ENCODE data around the gene WIF1.

The WIF1 gene

DNA sequence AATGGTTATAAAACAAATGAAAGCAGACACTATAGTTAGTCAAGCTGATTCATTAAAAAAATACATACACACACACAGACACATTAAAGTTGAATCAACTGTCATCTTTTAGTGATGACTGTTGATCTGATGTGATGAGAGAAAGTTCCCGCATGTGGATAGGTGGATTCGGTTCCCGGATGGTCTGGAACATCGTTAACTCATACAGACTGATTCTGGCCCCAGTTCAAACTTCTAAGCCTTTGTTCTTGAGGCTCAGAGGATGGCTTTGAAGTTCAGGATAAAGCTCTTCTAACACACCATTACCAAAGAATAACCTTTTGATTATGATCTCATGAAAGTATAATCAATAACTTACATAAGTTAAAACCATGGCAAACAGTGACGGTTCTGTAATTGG is 27.5 kb downstream of the WIF1 start:
- no peaks in the 10 kb centered on the region for H3K4me1 Mint-ChIP-seq (ENCODE audit: low read depth)
- no peaks in the 10 kb centered on the region for H3K36me3 Mint-ChIP-seq (ENCODE audit: low read depth)
- H3K4me3 Mint-ChIP-seq = no peak overlapping the region
- no peaks in the 10 kb centered on the region for H3K9me3 Mint-ChIP-seq
- no peak overlapping the region for H3K27ac Mint-ChIP-seq
- H3K27me3 Mint-ChIP-seq (ENCODE audit: low read depth) = peaks cover 14% of the 10 kb centered on the region

DNA sequence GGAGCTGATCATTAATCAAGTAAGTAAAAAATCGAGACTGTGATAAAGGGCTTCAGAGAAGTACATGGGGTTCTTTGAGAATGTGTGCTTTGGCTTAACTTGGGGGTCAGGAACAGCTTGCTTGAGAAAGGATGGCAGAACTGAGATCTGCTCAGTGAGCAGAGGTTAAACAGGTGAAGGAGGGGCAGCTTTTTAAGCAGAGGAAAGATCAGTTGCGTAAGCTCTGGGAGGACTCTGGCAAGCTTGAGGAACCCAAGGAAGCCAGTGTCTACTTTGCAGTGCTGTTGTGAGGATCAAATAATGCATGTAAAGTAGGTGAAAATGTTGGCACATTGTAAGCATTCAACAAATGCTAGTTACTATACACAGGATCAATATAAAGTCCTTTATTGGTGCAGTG is 30.6 kb downstream of the WIF1 start:
- H3K4me3 Mint-ChIP-seq = no peak overlapping the region
- H3K27ac Mint-ChIP-seq = no peak overlapping the region
- H3K4me1 Mint-ChIP-seq (ENCODE audit: low read depth) = no peaks in the 10 kb centered on the region
- no peaks in the 10 kb centered on the region for H3K9me3 Mint-ChIP-seq
- peaks cover 8% of the 10 kb centered on the region for H3K27me3 Mint-ChIP-seq (ENCODE audit: low read depth)
- H3K36me3 Mint-ChIP-seq (ENCODE audit: low read depth) = no peaks in the 10 kb centered on the region

DNA sequence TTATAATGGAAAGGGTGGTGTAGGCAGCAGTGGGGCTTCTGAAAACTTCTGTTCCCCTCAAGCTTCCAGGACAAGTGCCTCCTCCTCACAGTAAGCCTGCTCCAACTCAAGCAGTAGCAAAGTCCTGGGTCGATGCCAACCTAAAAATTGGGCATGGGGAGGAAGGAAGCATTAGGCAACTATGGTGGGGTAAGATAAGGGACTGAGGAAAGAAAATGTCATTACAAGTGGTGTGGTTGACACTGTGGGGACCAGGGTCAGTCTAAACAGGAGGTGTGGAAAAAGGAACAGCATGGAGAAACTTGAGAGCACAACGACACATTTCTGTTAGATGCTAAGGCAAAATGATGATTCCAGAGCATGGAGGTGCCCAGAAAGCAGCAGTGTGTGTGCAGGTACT is 34.9 kb downstream of the WIF1 start:
- H3K4me1 Mint-ChIP-seq (ENCODE audit: low read depth) = no peaks in the 10 kb centered on the region
- no peak overlapping the region for H3K4me3 Mint-ChIP-seq
- peaks cover 41% of the 10 kb centered on the region for H3K27me3 Mint-ChIP-seq (ENCODE audit: low read depth)
- H3K27ac Mint-ChIP-seq = no peak overlapping the region
- H3K9me3 Mint-ChIP-seq = no peaks in the 10 kb centered on the region
- H3K36me3 Mint-ChIP-seq (ENCODE audit: low read depth) = no peaks in the 10 kb centered on the region

DNA sequence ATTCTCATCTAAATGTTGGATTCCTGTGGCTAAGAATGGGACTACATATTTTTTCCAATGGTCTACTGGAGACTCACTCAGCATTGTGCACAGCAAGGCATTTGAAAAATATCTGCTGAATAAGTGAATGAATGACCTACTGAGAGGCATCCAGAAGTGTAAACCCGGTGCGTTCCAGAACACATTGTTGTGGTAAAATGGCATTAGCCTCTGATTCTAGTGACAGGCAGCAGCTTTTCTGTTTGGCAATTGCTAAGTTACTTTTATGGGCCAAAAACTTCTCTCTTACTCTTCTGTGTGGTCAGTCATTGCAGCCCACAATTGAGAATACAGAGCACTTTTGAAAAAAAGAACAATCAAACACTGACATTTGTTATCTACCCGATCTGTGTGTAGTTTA is 36.5 kb downstream of the WIF1 start:
- Mint-ChIP-seq H3K27me3 (ENCODE audit: low read depth) (peaks cover 43% of the 10 kb centered on the region), H3K4me3 (no peak overlapping the region)

DNA sequence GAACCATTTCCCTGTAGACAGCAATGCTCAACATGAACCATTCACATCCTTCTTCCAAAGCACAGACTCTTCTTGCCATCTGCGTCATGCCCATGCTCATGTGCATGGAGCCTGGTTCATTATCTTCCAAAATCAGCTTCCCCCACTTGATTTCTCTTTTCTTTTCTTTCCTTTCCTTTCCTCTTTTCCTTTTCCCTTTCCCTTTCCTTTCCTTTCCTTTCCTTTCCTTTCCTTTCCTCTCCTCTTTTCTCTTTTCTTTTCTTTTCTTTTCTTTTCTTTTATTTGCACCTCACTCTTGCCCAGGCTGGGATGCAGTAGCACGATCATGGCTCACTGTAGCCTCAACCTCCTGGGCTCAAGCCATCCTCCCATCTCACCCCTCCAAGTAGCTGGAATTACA is 37.5 kb downstream of the WIF1 start:
- Mint-ChIP-seq H3K4me1 (ENCODE audit: low read depth) (no peaks in the 10 kb centered on the region), H3K9me3 (no peaks in the 10 kb centered on the region), H3K27me3 (ENCODE audit: low read depth) (peaks cover 43% of the 10 kb centered on the region), H3K27ac (no peak overlapping the region), H3K4me3 (no peak overlapping the region), H3K36me3 (ENCODE audit: low read depth) (no peaks in the 10 kb centered on the region)

More for the DNA sequence above, 36.5 kb downstream of the WIF1 start:
- H3K9me3 Mint-ChIP-seq = no peaks in the 10 kb centered on the region
- H3K27ac Mint-ChIP-seq = no peak overlapping the region
- no peaks in the 10 kb centered on the region for H3K36me3 Mint-ChIP-seq (ENCODE audit: low read depth)
- H3K4me1 Mint-ChIP-seq (ENCODE audit: low read depth) = no peaks in the 10 kb centered on the region

DNA sequence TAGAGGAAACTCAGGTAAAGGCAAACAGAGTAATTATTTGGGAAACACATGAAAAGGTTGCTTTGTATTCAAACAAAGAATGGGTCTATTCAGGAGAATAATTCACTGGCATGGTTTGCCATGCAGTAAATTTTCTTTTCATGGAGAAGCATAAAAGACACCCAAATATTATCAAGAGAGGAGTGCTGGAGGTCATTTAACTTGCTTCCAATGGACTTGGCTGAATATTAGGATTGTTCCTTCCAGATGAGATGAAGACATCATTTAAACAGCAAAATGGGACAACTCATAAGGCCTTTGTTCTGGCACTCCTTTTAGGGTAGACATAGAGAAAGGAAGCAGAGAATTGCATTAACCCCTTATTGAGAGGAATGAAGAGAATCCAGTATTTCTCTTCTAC is 38.7 kb downstream of the WIF1 start:
- Mint-ChIP-seq H3K4me3 (no peak overlapping the region), H3K27me3 (ENCODE audit: low read depth) (peaks cover 47% of the 10 kb centered on the region), H3K9me3 (no peaks in the 10 kb centered on the region), H3K4me1 (ENCODE audit: low read depth) (no peaks in the 10 kb centered on the region), H3K36me3 (ENCODE audit: low read depth) (no peaks in the 10 kb centered on the region), H3K27ac (no peak overlapping the region)

DNA sequence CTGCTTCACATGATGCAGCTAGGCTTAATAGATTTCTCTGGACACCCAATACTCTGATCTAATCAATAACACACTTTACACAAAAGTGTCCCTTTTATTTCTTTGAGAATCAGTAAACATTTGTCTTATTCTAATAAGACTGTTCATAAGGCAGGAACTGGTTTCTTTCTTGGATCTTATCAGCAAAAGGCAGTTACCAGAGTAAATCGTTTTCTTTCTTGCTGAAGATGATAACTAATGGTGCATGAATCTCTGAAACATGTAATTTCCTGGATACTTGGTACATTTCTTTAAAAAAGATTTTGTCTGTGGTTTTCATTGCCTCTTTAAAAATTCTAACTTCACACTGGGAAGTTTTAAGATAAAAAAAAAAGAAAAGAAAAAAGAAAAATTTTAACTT is 39.6 kb downstream of the WIF1 start:
- Mint-ChIP-seq H3K27ac (no peak overlapping the region), H3K4me1 (ENCODE audit: low read depth) (no peaks in the 10 kb centered on the region), H3K9me3 (no peaks in the 10 kb centered on the region), H3K4me3 (no peak overlapping the region), H3K36me3 (ENCODE audit: low read depth) (no peaks in the 10 kb centered on the region), H3K27me3 (ENCODE audit: low read depth) (peaks cover 49% of the 10 kb centered on the region)

DNA sequence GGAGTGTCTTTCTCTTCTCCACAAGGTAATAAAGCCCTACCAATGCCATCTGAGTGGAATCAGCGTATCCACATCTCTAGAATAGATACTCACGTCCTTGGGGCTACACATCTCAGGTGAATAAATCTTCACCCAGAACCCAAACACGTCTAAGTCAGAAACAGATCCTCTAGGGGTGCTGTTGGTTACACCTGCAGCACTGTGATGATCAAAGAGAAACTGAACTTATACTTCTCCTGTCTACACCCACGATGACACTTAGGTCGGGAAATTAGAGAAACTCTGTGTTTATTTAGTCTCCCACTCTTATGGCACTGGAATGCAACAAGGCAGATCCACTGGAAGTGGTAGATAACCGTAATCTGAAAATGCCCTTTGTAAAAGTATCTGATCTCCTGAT is 46.2 kb downstream of the WIF1 start:
- no peak overlapping the region for H3K4me3 Mint-ChIP-seq
- H3K27me3 Mint-ChIP-seq (ENCODE audit: low read depth) = peaks cover 12% of the 10 kb centered on the region
- no peaks in the 10 kb centered on the region for H3K9me3 Mint-ChIP-seq
- H3K27ac Mint-ChIP-seq = no peak overlapping the region
- H3K36me3 Mint-ChIP-seq (ENCODE audit: low read depth) = no peaks in the 10 kb centered on the region
- no peaks in the 10 kb centered on the region for H3K4me1 Mint-ChIP-seq (ENCODE audit: low read depth)

DNA sequence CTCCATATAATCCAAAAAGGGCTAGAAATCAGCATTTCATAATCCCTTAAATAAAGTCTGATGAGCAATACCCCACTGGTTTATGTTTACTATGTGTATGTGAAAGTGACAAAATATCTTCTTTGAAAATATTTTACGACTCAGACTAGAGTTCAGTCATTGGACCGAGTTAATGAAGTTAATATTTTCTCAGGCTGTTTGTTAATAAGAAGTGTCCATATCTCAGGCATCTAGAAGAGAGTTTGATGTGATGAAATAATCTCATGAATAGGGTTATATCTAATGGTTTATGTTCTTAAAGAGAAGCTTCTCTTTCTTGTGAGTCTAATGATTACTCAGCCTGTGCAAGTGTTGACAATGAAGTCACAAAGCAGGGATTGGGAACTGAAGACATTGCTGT is 51.8 kb downstream of the WIF1 start:
- no peak overlapping the region for H3K4me3 Mint-ChIP-seq
- H3K27ac Mint-ChIP-seq = no peak overlapping the region
- H3K36me3 Mint-ChIP-seq (ENCODE audit: low read depth) = no peaks in the 10 kb centered on the region
- no peaks in the 10 kb centered on the region for H3K9me3 Mint-ChIP-seq
- peaks cover 24% of the 10 kb centered on the region for H3K27me3 Mint-ChIP-seq (ENCODE audit: low read depth)
- no peaks in the 10 kb centered on the region for H3K4me1 Mint-ChIP-seq (ENCODE audit: low read depth)

DNA sequence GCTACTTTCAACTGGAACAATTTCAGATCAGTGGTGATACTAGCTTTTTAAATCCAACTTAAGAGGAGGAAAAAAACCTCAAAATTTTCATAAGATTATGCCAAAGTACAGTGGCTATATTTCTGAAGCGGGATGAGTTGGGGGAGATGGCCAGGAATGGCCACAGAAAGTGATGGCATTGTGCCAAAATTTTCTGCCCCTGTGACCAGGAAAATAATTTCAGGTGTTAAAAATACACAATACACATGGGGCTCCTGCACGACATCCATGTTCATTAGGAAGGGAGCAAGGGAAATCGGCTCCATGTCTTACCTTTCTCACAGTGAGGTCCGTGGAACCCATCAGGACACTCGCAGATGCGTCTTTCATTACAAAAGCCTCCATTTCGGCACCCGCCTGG is 53.7 kb downstream of the WIF1 start:
- H3K4me3 Mint-ChIP-seq = no peak overlapping the region
- H3K4me1 Mint-ChIP-seq (ENCODE audit: low read depth) = no peaks in the 10 kb centered on the region
- H3K27me3 Mint-ChIP-seq (ENCODE audit: low read depth) = peaks cover 27% of the 10 kb centered on the region
- H3K36me3 Mint-ChIP-seq (ENCODE audit: low read depth) = no peaks in the 10 kb centered on the region
- H3K9me3 Mint-ChIP-seq = no peaks in the 10 kb centered on the region
- no peak overlapping the region for H3K27ac Mint-ChIP-seq

DNA sequence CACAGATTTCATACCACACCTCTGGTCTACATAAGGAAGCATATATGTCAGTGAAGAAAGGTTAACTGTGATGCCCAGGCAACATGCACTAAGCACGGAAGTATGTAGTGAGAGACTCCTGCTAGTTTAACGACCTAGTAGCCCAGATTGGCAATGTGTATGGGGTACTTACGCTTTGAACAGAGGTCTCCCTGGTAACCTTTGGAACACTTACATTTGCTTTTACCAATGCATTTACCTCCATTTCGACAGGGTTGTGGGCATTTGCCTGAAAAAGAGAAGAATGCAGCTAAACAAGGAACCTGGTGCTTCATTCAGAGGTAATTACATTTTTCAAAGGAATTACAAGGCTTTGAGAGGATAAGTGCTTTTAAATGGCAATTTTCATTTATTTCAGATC is 65.2 kb downstream of the WIF1 start:
- Mint-ChIP-seq H3K27ac (no peak overlapping the region), H3K4me1 (ENCODE audit: low read depth) (no peaks in the 10 kb centered on the region), H3K4me3 (no peak overlapping the region), H3K9me3 (no peaks in the 10 kb centered on the region), H3K36me3 (ENCODE audit: low read depth) (no peaks in the 10 kb centered on the region), H3K27me3 (ENCODE audit: low read depth) (peaks cover 13% of the 10 kb centered on the region)

DNA sequence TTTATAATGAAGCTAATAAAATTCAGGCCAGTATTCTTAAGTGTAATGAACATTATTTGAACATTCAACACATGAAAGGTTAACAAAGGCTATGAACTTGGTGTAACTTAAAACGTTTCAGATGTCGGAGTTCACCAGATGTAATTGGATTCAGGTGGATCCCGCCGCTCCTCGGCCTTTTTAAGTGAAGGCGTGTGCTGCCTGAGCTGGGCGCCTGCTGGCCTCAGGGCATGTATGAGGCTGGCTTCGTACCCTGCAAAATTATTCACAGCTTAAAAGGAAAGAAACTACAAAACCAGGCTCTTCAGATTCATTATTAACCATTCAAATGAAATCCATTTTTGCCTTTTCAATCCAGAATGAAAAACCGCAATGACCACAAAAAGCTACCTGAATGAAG is 69.9 kb downstream of the WIF1 start:
- Mint-ChIP-seq H3K27me3 (ENCODE audit: low read depth) (peaks cover 10% of the 10 kb centered on the region), H3K27ac (no peak overlapping the region), H3K36me3 (ENCODE audit: low read depth) (no peaks in the 10 kb centered on the region), H3K4me1 (ENCODE audit: low read depth) (no peaks in the 10 kb centered on the region), H3K9me3 (no peaks in the 10 kb centered on the region), H3K4me3 (no peak overlapping the region)

DNA sequence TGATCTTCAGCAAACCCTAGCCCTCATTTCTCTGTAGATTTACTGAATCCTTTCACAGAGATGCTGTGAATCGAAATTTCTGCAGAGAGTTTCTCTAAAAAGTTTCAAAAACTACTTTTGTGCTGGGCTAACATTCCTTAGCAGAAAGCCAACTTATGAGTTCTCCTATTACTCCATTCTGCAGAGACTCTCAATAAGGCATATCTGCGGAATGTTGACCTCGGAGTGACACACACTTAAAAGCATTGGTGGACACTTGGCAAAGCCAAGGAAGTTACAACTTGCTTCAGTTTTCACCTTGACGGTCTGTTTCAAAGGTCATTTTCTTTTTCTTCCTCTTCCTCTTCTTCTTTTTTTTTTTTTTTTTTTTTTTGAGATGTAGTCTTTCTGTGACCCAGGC is 75.8 kb downstream of the WIF1 start:
- H3K4me1 Mint-ChIP-seq (ENCODE audit: low read depth) = no peaks in the 10 kb centered on the region
- H3K9me3 Mint-ChIP-seq = no peaks in the 10 kb centered on the region
- H3K27me3 Mint-ChIP-seq (ENCODE audit: low read depth) = peaks cover 10% of the 10 kb centered on the region
- no peaks in the 10 kb centered on the region for H3K36me3 Mint-ChIP-seq (ENCODE audit: low read depth)
- no peak overlapping the region for H3K27ac Mint-ChIP-seq
- no peak overlapping the region for H3K4me3 Mint-ChIP-seq

DNA sequence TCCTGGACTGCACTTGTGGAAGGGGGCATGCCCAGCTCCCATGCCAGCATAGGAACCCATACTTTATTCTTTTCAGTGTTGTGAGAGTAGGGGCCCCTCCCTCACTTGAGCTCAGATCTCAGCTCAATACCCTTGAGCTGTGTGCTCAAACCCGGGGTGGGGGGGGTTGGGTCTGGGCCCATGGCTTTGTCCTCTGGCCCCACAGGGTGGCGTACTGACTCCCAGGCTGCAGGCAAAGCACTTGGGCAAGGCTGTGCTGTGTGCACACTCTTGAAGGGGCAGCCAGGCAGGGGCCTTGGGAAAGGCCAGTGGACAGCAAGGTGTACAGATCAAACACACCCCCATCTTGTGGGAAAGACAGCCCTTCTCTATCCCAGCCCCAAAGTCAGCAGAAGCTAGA is 81.8 kb downstream of the WIF1 start:
- no peaks in the 10 kb centered on the region for H3K4me1 Mint-ChIP-seq (ENCODE audit: low read depth)
- no peaks in the 10 kb centered on the region for H3K9me3 Mint-ChIP-seq
- no peak overlapping the region for H3K4me3 Mint-ChIP-seq
- H3K36me3 Mint-ChIP-seq (ENCODE audit: low read depth) = no peaks in the 10 kb centered on the region
- no peaks in the 10 kb centered on the region for H3K27me3 Mint-ChIP-seq (ENCODE audit: low read depth)
- no peak overlapping the region for H3K27ac Mint-ChIP-seq

DNA sequence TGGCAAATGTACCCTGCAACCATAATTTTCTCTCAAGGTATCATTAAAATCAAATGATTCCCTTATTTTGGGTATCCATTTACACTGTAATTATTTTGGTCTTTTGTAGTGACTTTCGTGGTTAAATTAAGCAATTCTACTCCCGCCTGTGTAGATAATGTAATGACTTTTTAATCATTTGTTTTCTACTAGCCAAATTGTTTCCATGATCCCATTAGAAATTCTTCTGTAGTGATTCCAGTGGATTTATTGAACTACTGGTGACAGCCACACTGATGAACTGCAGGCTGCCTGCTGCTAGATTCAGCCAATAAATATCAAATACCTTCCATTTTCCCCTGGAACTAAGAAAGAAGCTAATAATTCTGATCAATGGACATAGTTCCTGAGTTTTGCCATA is 96.0 kb downstream of the WIF1 start:
- Mint-ChIP-seq H3K36me3 (ENCODE audit: low read depth) (no peaks in the 10 kb centered on the region), H3K27me3 (ENCODE audit: low read depth) (peaks cover 5% of the 10 kb centered on the region), H3K9me3 (no peaks in the 10 kb centered on the region), H3K4me3 (no peak overlapping the region), H3K27ac (no peak overlapping the region), H3K4me1 (ENCODE audit: low read depth) (no peaks in the 10 kb centered on the region)

DNA sequence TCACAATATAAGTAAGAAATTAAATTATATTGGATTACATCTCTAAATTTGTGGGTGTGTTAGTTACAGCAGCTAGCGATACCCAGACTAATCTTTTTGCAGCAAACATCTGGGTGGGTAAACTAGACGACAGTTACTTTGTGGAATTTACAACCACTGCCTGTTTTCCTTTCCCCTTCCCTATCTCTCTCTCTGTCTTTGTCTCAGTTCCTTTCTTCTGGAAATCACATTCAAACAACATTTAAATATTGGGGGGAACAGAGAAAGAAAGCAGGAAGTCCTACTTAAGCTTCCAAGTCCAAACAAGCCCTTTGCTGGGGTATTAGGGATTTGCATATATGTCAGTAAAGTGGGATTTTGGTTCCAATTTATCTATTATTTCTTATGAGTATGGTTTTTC is 97.6 kb downstream of the WIF1 start:
- H3K27ac Mint-ChIP-seq = no peak overlapping the region
- no peaks in the 10 kb centered on the region for H3K36me3 Mint-ChIP-seq (ENCODE audit: low read depth)
- H3K4me1 Mint-ChIP-seq (ENCODE audit: low read depth) = no peaks in the 10 kb centered on the region
- H3K4me3 Mint-ChIP-seq = no peak overlapping the region
- no peaks in the 10 kb centered on the region for H3K27me3 Mint-ChIP-seq (ENCODE audit: low read depth)
- H3K9me3 Mint-ChIP-seq = no peaks in the 10 kb centered on the region
